HG02623 (cell line): ENCODE data around the gene VGLL4.

Source experiments
- ATAC-seq: cut with Tn5 transposase; IDR thresholded peaks from one replicate; pipeline ENCODE4 v1.9.1; 2021; ENCODE audit warnings: moderate library complexity; ENCODE audit not compliant: unreplicated experiment

Gene VGLL4

DNA sequence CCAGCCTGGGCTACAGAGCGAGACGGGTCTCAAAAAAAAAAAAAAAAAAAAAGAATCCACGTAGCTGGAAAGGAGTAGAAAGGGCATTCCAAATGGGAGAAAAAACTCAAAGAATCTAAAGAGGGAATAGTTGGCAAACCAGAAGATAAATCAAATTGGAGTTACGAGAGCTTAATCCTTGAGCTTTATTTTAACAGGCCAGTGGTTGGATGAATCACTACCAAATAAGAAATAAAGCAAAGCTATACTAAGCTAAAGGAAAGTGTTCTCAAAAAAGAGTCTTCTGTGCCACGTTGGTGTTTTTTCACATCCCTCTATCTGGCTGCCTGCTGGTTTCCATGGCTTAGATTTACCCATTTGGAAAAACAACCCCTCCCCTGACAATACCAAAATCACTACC lies 14.0 kb downstream of the VGLL4 start:
- ATAC-seq: no peak

- ATAC-seq: no peak
Measured at GRCh38 chr3:11627612-11628011, 16.1 kb downstream of the VGLL4 start.

- peak; percentile 49 for ATAC-seq
Measured at GRCh38 chr3:11626084-11626463, 17.6 kb downstream of the VGLL4 start.

GRCh38 chr3:11625376-11626083 lies 18.2 kb downstream of the VGLL4 start:
- ATAC-seq: no peak

- ATAC-seq: no peak
Measured at GRCh38 chr3:11624704-11625375, 18.9 kb downstream of the VGLL4 start.

DNA sequence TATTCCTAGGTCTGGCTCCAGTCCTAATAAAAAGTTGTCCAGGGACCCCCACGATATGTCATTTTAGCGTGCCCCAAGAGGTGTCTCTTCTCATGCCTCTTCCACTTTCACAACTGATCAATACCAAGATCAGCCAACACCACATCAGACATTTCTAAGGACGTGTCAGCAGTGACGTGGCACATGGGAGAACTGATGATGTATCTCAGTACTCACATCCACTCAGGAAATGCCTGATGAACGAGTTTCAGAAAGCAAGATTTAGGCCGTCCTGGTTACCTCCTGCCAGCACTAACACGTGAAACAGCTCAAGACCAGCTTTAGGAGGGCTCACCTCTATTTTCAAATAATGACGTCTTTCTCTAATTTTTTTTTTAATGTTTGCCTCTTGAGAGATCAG lies 19.6 kb downstream of the VGLL4 start:
- no peak for ATAC-seq

- ATAC-seq: no peak
Measured at GRCh38 chr3:11622586-11623550, 20.8 kb downstream of the VGLL4 start.

DNA sequence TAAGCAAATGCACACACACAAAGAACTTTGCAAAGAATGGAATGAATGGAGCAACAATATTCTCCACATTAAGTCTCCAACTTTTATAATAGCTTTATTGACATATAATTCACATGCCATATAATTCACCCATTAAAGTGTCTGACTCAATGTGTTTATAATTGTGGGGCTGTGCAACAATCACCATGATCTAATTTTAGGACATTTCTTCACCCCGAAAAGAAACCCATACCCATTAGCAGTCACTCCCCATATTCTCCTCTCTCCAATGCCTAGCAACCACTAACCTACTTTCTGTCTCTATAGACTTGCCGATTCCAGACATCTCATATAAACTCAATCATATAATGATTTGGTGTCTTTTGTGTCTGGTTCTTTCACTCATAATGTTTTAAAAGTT lies 22.6 kb downstream of the VGLL4 start:
- no peak for ATAC-seq

GRCh38 chr3:11619946-11620652 lies 23.6 kb downstream of the VGLL4 start:
- no peak for ATAC-seq

DNA sequence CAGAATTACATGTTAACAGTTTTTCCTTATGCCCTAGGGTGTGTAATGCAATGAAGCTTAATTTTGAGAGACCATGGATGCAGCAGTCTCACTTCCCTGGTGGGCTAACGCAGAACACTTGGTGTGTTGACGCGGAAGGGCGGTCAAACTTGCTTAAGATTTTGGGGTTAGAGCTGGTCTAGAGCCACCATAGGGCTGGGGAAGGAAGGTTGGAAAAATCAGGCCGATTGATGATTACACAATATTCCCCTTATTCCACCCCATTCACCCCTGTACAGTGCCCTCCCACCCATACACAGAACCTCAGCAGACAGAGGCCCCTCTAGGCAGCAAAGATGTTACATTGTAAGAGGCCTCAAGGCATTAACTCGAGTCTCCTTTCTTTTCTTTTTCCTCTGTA lies 24.3 kb downstream of the VGLL4 start:
- no peak for ATAC-seq

DNA sequence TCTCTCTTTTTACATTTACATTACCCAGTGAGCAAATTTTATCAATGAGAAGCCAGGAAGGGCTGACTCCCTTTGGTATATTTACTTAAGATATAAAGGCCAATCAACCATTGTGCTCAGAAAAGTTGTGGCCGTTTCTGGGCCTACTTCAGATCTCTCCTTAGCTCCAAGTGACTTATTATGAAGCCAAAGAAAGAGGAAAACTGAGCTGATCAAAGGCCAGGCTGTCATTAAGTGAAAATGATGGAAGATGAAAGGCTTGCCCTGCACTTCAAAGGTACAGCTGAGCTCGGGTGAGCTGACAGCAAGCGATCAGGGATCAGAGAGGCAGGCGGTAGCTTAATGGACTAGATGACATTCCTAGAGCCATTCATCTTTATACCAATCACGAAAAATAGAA lies 24.8 kb downstream of the VGLL4 start:
- ATAC-seq: no peak

DNA sequence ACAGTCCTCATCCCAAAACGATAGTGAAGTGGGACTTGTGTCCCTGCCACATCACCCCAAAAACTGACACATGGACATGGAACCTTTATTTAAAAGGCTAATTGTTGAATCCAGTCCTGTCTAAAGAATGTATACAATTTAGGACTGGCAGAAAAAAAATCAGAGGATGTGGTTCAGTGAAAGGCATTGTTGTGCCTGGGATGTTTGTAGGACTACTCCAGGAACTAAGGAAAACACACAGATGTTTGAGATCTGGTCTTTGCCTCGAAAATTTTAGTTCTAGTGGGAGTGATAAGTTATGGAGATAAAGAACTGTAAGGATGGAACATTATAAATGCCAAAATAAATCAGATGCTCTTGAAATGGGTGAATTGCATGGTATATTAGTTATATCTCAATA lies 27.2 kb downstream of the VGLL4 start:
- no peak for ATAC-seq

DNA sequence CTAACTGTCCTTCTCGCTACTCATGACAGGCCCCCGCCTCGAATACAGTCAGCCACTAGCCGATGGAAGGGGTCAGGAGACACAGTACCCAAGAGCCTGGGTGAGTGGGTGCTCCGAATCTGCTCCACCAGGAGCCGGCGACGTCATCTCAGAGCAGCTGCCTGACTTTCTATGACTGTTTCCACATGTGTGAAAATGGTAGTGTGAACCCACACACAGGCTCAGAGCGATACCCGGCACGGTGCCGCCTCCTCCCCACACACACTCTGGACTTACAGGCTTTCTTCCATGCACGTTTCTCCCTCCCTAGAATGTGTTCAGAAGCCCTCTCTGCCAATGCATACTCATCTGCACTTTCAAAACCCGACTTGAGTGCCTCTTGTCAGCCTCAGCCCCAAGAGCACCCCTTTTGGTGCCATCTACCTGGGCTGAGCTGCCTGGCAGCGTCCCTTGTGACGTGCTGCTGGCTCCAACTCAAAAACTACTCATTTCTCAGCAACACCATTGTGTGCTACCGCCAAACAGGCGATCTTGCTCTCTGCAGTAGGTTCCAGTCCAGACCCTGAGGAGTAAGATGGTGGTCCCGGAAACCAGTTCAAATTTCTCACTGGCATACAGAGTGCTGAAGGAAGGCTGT lies 29.7 kb downstream of the VGLL4 start:
- ATAC-seq: no peak

DNA sequence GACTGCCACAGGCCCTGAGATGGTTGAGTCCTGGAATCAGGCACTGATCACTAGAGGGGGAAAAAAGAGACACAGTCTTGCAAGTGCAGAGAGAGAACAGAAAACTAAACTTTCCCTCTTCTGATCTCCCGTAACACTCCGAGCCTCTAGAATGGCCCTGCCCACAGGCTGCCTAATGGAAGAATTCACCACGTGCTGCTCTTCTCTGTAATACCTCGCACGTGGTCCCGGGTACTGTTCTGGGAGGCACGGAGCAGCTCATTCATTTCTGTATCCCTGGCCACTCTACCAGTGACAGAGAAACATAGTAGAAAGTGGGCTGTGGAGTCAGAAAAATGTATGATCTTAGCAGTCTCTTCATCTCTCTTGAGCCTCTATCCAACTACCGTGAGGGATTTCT lies 30.4 kb downstream of the VGLL4 start:
- no peak for ATAC-seq

DNA sequence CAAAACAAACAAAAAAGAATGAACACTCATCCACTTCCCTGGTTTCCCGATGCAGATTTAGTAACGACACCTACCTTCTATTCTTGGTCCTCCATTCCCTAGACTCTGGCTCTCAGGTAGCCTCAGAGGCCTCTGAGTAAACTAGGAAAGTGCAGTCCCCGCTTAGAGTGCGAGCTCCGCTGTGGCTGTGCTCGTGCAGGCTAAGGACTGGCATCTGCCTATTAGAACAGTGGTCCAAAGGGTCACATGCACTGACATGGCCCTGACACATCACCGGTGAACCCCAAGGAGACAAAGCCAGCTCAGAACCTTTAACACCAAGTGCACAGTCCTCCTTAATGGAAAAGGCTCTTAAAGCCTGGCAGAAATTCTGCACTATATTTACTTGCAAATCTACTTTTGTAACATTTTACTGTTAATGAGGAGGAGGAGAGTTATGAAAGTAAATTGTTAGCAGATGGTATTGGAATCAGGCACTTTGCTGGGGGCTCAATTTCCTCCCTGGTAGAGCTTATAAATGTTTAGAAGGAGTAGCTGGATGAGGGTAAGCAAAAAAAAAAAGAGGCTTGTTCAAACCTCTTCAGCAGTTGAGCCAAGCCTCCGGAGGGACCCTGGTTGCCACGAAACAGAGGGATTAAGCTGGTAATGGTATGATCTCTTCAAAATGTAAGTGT lies 31.1 kb downstream of the VGLL4 start:
- no peak for ATAC-seq

DNA sequence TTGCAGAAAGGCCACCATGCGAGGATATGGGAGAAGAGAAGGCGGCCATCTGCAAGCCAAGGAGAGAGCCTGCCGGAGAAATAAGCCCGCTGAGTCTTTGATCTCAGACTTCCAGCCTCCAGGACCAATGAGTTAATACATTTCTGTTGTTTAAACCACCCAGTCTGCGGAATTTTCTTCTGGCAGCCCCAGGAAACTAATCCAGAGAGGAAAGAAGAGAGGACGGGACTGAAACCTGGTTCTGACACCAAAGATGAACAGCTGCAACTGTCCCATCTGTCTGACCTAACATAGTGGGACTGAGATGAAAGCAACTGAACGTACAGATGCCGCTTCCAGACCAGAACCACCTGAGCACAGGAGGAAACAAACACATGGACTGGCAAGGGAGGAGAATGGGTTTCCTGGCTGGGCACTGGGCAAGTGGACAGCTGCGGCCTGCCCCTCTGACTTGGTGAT lies 32.3 kb downstream of the VGLL4 start:
- ATAC-seq: no peak

DNA sequence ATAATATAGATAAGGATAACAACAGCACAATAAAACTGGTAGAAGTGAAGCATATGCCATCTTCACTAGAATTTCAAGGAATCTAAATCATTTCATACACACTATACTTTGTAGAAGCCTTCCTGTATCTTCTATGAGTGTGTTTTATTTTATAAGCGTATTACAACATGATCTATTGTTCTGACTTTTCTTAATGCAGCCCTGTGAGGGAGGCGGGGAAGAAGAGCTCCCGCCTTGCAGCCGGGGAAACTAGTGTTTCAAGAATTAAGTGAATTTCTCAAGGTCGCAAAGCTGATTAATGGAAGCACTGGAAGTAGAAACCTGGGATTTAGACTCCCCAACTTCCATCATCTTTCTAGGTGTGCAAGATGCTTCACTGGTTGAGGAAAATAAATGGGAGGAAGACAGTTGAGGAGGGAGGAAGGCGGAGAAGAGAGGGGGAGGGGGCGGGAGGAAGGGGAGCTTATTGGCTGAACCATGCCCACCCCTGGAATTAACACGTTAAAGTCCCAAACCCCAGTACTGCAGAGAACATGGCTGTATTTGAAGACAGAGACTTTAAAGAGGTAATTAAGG lies 32.9 kb downstream of the VGLL4 start:
- no peak for ATAC-seq

DNA sequence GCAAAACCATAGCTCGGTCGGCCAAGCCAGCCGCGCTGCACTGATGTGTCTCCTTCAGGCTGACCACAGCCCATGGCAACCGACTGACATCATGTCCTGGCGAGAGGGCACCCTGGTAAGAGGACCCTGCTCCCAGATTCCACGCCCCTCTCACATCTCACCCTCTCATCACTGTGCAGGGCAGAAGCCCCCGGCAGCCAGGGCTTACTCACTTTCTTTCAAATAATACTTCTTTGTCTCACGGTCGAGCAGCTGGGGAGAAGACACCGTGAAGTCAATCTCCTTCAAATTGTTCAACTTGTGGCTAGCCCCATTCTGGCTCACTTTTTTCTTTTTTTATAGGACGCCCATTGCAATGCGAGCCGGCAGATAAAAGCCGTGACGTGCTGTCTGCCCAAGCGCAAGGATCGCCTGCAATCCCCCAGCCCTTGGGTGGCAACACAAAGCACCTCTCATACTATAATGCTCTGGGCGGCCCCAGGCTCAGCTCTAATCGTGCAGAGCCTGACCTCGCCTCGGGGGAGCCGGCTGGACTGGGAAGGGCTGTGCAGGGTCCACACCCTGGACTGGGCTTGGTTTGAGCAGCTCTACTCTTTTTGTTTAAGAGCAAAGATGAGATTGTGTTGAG lies 33.6 kb downstream of the VGLL4 start:
- no peak for ATAC-seq

DNA sequence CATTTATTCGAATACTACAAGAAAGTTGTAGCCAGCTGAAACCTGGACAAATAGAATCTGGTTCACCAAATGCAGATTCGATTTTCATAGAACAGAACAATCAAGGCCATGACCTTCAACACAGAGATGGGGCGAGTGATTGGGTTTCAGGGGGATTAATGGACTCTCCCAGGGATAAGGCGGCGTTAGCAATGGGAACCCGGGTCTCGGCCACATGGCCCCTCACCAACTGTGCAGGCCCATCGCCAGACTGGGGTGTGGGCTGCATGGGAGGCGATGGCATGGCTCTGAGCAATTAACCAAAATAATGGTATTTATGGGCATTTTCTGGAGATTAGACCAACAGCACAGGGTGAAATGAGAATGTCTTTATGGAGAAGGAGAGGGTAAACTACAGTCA lies 34.2 kb downstream of the VGLL4 start:
- no peak for ATAC-seq
